Cardiac muscle cell (in vitro differentiated cells and primary cell): ENCODE results near the gene P2RY4. TPM values are rescaled to one million over a fixed set of nuclear protein-coding genes. Genes with fewer than 3 reads are reported as not detected.
"Not testable (repeated sequence)": the region's sequence is repeated elsewhere in the genome, so short reads cannot be mapped to it uniquely, and the experiment has no call there.

Experiments used
- DNase-seq, 2 donors: peaks; one replicate each; pipeline versions ENCODE4 v3.0.0 to v3.0.0-alpha.2; 2010 to 2017; ENCODE audit warnings: low read depth in 1 of 2, low spot score in 1 of 2
- H3K27ac ChIP-seq: fragments of 200-600 bp; sonication (generic); 2 replicates; pipeline ENCODE4 v1.5.1; 2016
- H3K27me3 ChIP-seq: fragments of 200-600 bp; sonication (generic); 2 replicates; pipeline ENCODE4 v1.6.0; 2016; ENCODE audit warnings: control low read depth
- H3K36me3 ChIP-seq: fragments of 200-600 bp; sonication (generic); 2 replicates; pipeline ENCODE4 v1.5.1; 2016; ENCODE audit warnings: control low read depth
- H3K4me1 ChIP-seq: fragments of 200-600 bp; sonication (generic); 2 replicates; pipeline ENCODE4 v1.8.1; 2017; ENCODE audit warnings: low read depth, mild to moderate bottlenecking, mixed run types
- H3K4me3 ChIP-seq: fragments of 200-600 bp; sonication (generic); 2 replicates; pipeline ENCODE4 v1.5.1; 2016; ENCODE audit warnings: mild to moderate bottlenecking
- H3K9me3 ChIP-seq: fragments of 200-600 bp; sonication (generic); 2 replicates; pipeline ENCODE4 v1.5.1; 2017; ENCODE audit warnings: low read depth, mild to moderate bottlenecking, control low read depth
- CTCF ChIP-seq: IDR thresholded peaks from 2 replicates; pipeline ENCODE4 v1.5.1; 2012; ENCODE audit warnings: low read depth, mild to moderate bottlenecking, low read length
- polyA plus RNA-seq: library from polyadenylated mRNA; unstranded; fragments of >200 nt; fragmentation: Nextera tagmentation; extraction: Ambion mirVana; gene quantifications from 2 replicates; pipeline ENCODE4 v1.2.1, GENCODE V29; 2016
- total RNA-seq: library from RNA; depleted of rRNA; stranded (reverse); fragments of >200 nt; gene quantifications from 2 replicates; pipeline ENCODE4 v1.2.3, GENCODE V29; 2016

The P2RY4 gene
- total and polyA plus RNA-seq, 2 experiments from 2014 or later, result 0.09 TPM; not detected in 1

- Histone ChIP-seq H3K4me1 (no peaks in the 10 kb centered on the region), H3K27ac (peak overlapping the region; percentile 50), H3K27me3 (no peaks in the 10 kb centered on the region), H3K4me3 (peak overlapping the region; percentile 49), H3K9me3 (no peaks in the 10 kb centered on the region), H3K36me3 (no peaks in the 10 kb centered on the region)
- no peak for TF ChIP-seq CTCF
- no peak for DNase-seq
Measured at GRCh38 chrX:70289168-70289792, 29.3 kb upstream of the P2RY4 start.

DNA sequence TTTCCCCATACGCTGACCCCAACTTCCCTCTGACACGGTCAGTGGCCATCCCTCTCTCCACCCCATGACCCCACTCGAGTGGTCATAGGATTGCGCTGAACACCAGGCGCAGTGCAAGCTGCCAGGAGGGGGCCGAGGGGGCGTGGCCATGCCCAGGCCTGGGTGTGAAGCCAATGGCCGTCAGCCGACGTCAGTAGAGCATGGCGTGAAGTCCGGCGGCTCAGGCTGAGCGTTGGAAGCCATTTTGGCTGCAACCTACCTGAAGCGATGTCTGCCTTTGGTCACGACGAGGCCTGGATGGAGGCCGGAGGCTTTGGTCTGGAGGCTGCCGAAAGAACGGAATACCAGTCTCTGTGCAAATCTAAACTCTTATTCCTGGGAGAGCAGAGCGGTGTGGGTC is 21.9 kb upstream of the P2RY4 start, which contains the start of gene RAB41:
TSS of gene RAB41 (plus strand) at position 222 of the 400 bp plus-strand sequence. CDS start at position 268, 46 bp downstream.
- H3K4me1 ChIP-seq, result no peaks in the 10 kb centered on the region
- no peaks in the 10 kb centered on the region for H3K36me3 ChIP-seq
- H3K9me3 ChIP-seq, result no peaks in the 10 kb centered on the region
- no peak within 1 kb of the TSS for H3K4me3 ChIP-seq
- TF ChIP-seq CTCF, result no peak
- H3K27ac ChIP-seq, result no peak within 1 kb of the TSS
- DNase-seq, result no peak
- H3K27me3 ChIP-seq, result no peaks in the 10 kb centered on the region

DNA sequence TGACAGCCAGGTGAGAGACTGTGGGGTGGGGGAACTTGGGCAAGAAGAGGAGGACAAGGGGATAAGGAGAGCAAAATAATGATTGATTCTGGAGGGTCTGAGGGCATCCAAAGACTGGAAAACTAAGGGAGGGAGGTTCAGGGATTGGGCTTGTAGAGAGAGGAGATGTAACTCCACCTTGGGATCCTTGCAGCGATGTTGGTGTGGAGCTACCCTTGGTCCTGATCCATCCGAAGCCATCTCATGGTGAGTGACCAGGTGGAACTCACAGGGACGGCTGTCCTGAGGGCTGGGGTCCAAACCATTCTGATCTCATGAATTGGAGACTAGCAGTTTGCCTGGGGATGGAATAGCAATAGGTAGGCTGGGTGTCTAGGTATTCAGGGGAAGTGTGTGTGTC is 20.6 kb upstream of the P2RY4 start:
- no peak for TF ChIP-seq CTCF
- no peak overlapping the region for H3K27ac ChIP-seq
- no peaks in the 10 kb centered on the region for H3K27me3 ChIP-seq
- no peaks in the 10 kb centered on the region for H3K9me3 ChIP-seq
- H3K4me3 ChIP-seq, result no peak overlapping the region
- H3K4me1 ChIP-seq, result no peaks in the 10 kb centered on the region
- no peaks in the 10 kb centered on the region for H3K36me3 ChIP-seq
- DNase-seq, result no peak

- H3K27me3 ChIP-seq, result no peaks in the 10 kb centered on the region
- TF ChIP-seq CTCF, result no peak
- no peak for DNase-seq
- no peaks in the 10 kb centered on the region for H3K4me1 ChIP-seq
- H3K36me3 ChIP-seq, result no peaks in the 10 kb centered on the region
- no peaks in the 10 kb centered on the region for H3K9me3 ChIP-seq
- H3K4me3 ChIP-seq, result no peak overlapping the region
- H3K27ac ChIP-seq, result no peak overlapping the region
Measured at GRCh38 chrX:70279081-70279480, 19.1 kb upstream of the P2RY4 start.

DNA sequence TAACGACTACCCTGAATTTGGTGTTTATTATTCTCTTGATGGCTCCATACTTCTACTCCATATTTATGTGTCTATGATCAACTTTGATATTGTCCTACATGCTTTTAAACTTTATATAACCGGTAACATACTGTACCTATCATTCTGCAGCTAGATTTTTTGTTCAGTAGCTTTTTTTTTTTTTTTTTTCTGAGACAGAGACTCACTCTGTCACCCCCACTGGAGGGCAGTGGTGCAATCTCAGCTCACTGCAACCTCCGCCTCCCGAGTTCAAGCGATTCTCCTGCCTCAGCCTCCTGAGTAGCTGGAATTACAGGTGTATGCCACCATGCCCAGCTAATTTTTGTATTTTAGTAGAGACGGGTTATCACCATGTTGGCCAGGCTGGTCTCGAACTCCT is 14.0 kb upstream of the P2RY4 start:
- not testable (repeated sequence) for H3K27me3 ChIP-seq, H3K9me3 ChIP-seq, H3K4me3 ChIP-seq, H3K27ac ChIP-seq, H3K4me1 ChIP-seq, DNase-seq, H3K36me3 ChIP-seq

DNA sequence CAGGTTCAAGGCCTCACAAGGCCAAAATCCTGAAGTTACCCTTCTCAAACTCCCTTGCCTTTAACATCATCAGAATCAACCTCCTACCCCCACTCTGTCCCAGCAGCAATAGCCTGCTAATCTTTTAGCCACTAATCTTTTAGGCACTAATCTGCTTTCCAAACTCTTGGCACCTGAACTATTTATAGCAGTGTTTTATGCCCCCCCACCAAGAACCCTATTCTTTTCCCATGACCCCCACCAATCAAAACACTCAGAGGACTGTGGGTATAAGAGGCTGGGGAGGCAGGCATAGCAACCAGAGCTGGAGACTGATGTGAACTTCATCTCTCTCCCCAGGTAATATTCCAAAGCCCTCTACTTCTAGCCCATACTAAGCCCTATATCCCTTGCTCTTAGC is 8.0 kb upstream of the P2RY4 start, which contains the start of gene ARR3:
TSS of gene ARR3 (plus strand) at position 301 of the 400 bp plus-strand sequence. CDS start 1,052 bp downstream, outside the sequence.
- no peak within 1 kb of the TSS for H3K27ac ChIP-seq
- no peak for TF ChIP-seq CTCF
- no peak for DNase-seq
- no peaks in the 10 kb centered on the region for H3K9me3 ChIP-seq
- H3K4me3 ChIP-seq, result no peak within 1 kb of the TSS
- H3K4me1 ChIP-seq, result no peaks in the 10 kb centered on the region
- H3K36me3 ChIP-seq, result no peaks in the 10 kb centered on the region
- H3K27me3 ChIP-seq, result no peaks in the 10 kb centered on the region
